HepG2 (cell line): ENCODE measurements around the gene GADL1. TPM values are rescaled to one million over a fixed set of nuclear protein-coding genes. Genes with fewer than 3 reads are reported as not detected.

Source experiments
- ATAC-seq: fragments of 200-7000 bp; cut with Tn5 transposase; 3 replicates; pipeline ENCODE4 v1.9.1; 2020; ENCODE audit warnings: mild to moderate bottlenecking, moderate library complexity
- BruUV-seq: library from RNA; stranded (reverse); fragments of 400-500 nt; replicated peaks from 2 replicates; lab custom pipeline; 2021; lab: Mats Ljungman, UMichigan
- CTCF ChIA-PET: fragments of 300-600 bp; formaldehyde crosslinking; extraction: SDS; loops from one replicate; lab custom pipeline; 2021; ENCODE audit warnings: low total read pairs, inconsistent platforms, low intra/inter-chr PET ratio; lab: Yijun Ruan, JAX
- POLR2A ChIA-PET: fragments of 350-600 bp; sonication (Branson Sonifier 250); formaldehyde crosslinking; loops from one replicate; lab custom pipeline; 2020; ENCODE audit warnings: antibody characterized with exemption, inconsistent platforms; lab: Yijun Ruan, JAX
- DNase-seq: peaks from one replicate; pipeline ENCODE4 v3.0.0-alpha.2; 2015; ENCODE audit warnings: low spot score
- FAIRE-seq: peaks from 3 replicates; lab custom pipeline; 2011; peaks lifted over from hg19 to GRCh38; lab: Jason Lieb, UNC
- H2AFZ ChIP-seq: one replicate; pipeline ENCODE4 v1.6.1; 2011; ENCODE audit warnings: low read length, inconsistent platforms
- H3K27ac ChIP-seq: fragments of 300-600 bp; 3 replicates; pipeline ENCODE4 v1.8.0; 2011; ENCODE audit warnings: mixed run types, mild to moderate bottlenecking, mixed read lengths, low read length, inconsistent platforms; ENCODE audit not compliant: insufficient read depth; ENCODE audit errors: extremely low read length
- H3K27me3 ChIP-seq, 2 experiments: fragments of 200-600 bp in 1 of 2; 2 replicates in 1 of 2; 3 replicates in 1 of 2; pipeline versions ENCODE4 v1.6.0 to v1.8.0; 2011; ENCODE audit warnings: low read length in 2 of 2, mild to moderate bottlenecking in 2 of 2, moderate library complexity in 2 of 2, inconsistent platforms in 1 of 2; ENCODE audit not compliant: insufficient read depth in 2 of 2, control insufficient read depth in 1 of 2
- H3K36me3 ChIP-seq, 2 experiments: fragments of 200-600 bp in 1 of 2; replicated peaks in 1 of 2; 2 replicates in 1 of 2; 3 replicates in 1 of 2; pipeline versions ENCODE4 v1.5.1 to v1.8.0; 2011; ENCODE audit warnings: low read length in 2 of 2, inconsistent platforms in 1 of 2; ENCODE audit not compliant: insufficient read depth in 2 of 2, control insufficient read depth in 1 of 2
- H3K4me1 ChIP-seq: 2 replicates; pipeline ENCODE4 v1.5.1; 2012; ENCODE audit warnings: low read length, inconsistent platforms; ENCODE audit not compliant: insufficient read depth
- H3K4me2 ChIP-seq: 2 replicates; pipeline ENCODE4 v1.6.0; 2011; ENCODE audit warnings: low read depth, low read length, inconsistent platforms
- H3K4me3 ChIP-seq, 3 experiments: fragments of 200-600 bp in 1 of 3; sonication (generic), shearing (Covaris generic) in 1 of 3; replicated peaks in 1 of 3; 2 replicates each; pipeline ENCODE4 v1.5.1; 2011 to 2016; ENCODE audit warnings: low read length in 3 of 3, inconsistent platforms in 2 of 3, low read depth in 2 of 3, mild to moderate bottlenecking in 2 of 3, control low read depth in 1 of 3, mixed read lengths in 1 of 3; ENCODE audit not compliant: insufficient read depth in 1 of 3
- H3K79me2 ChIP-seq: one replicate; pipeline ENCODE4 v1.6.1; 2011; ENCODE audit warnings: low read length, inconsistent platforms; ENCODE audit not compliant: insufficient read depth
- H3K9ac ChIP-seq: 2 replicates; pipeline ENCODE4 v1.6.0; 2011; ENCODE audit warnings: mild to moderate bottlenecking, low read depth, low read length, inconsistent platforms; ENCODE audit not compliant: insufficient read depth
- H3K9me3 ChIP-seq: 2 replicates; pipeline ENCODE4 v1.5.1; 2012; ENCODE audit warnings: mild to moderate bottlenecking, low read length
- H4K20me1 ChIP-seq: 2 replicates; pipeline ENCODE4 v1.6.0; 2011; ENCODE audit warnings: inconsistent platforms, mild to moderate bottlenecking, low read length, moderate library complexity; ENCODE audit not compliant: insufficient read depth
- BHLHE40 ChIP-seq: IDR thresholded peaks from 2 replicates; pipeline ENCODE4 v1.6.1; 2011; ENCODE audit warnings: low read length, improper control_type of control experiment
- HMGA1 ChIP-seq: sonication (generic); formaldehyde crosslinking; conservative IDR thresholded peaks from 2 replicates; pipeline ENCODE4 v1.4.0; 2020; ENCODE audit warnings: missing genetic modification reagents
- ZBTB1 ChIP-seq: sonication (generic); formaldehyde crosslinking; IDR thresholded peaks from 2 replicates; pipeline ENCODE4 v1.4.0; 2020; ENCODE audit warnings: missing genetic modification reagents, borderline replicate concordance
- ZFP36L2 ChIP-seq: sonication (generic); formaldehyde crosslinking; IDR thresholded peaks from 2 replicates; pipeline ENCODE4 v1.4.0; 2020; ENCODE audit warnings: missing genetic modification reagents
- ZNF558 ChIP-seq: sonication (generic); formaldehyde crosslinking; IDR thresholded peaks from 2 replicates; pipeline ENCODE4 v1.9.0; 2022; ENCODE audit warnings: mild to moderate bottlenecking, missing genetic modification reagents, borderline replicate concordance
- ZNF670 ChIP-seq: sonication (generic); formaldehyde crosslinking; IDR thresholded peaks from 2 replicates; pipeline ENCODE4 v1.8.0; 2022; ENCODE audit warnings: mild to moderate bottlenecking, missing genetic modification reagents, borderline replicate concordance
- WGBS: methylation state at CpG from one replicate; pipeline ENCODE4 v1.1.6; 2017; ENCODE audit warnings: low lambda C conversion rate; 5-methylcytosine and 5-hydroxymethylcytosine counted together
- in situ Hi-C: cut with HindIII; loops from 2 replicates; pipeline ENCODE4 v1.10.0; 2017; ENCODE audit warnings: low pct_unique_long_range_greater_than_20kb; ENCODE audit not compliant: extremely low pct_ligation_motif_present
- intact Hi-C: fragments of 100-400 bp; cut with micrococcal nuclease; formaldehyde crosslinking; loops from one replicate; pipeline ENCODE4 v1.10.0; 2022; ENCODE audit not compliant: unreplicated experiment
- polyA plus RNA-seq, 8 experiments: library from polyadenylated mRNA; depleted of rRNA in 3 of 8; stranded (reverse) in 7 of 8; unstranded in 1 of 8; fragments of >200 nt; fragmentation: Illumina TruSeq in 4 of 8; extraction: Trizol in 4 of 8; gene quantifications; 2 replicates each; pipeline versions ENCODE4 v1.2.1 to v1.2.3, GENCODE V29; 2011 to 2016; ENCODE audit warnings: low read depth in 4 of 8, missing spikeins in 1 of 8, mixed read lengths in 1 of 8; ENCODE audit not compliant: insufficient read depth in 1 of 8
- total RNA-seq, 5 experiments: library from RNA; depleted of rRNA; stranded (reverse); fragments of >200 nt; fragmentation: Illumina TruSeq; extraction: Trizol; gene quantifications; 2 replicates each; pipeline ENCODE4 v1.2.3, GENCODE V29; 2016; ENCODE audit warnings: low read depth in 1 of 5
- TF ChIP-seq, protein P1 (sequence below): sonication (generic); formaldehyde crosslinking; IDR thresholded peaks from 2 replicates; pipeline ENCODE4 v1.4.0; 2020; ENCODE audit warnings: missing genetic modification reagents
- TF ChIP-seq, protein P2 (sequence below): IDR thresholded peaks from 2 replicates; pipeline ENCODE4 v1.6.1; 2016; ENCODE audit warnings: control low read depth
- TF ChIP-seq, protein P3 (sequence below), 2 experiments: sonication (generic) in 1 of 2; formaldehyde crosslinking in 1 of 2; IDR thresholded peaks; 2 replicates each; pipeline versions ENCODE4 v1.4.0 to v1.6.1; 2018 to 2020; ENCODE audit warnings: missing genetic modification reagents in 2 of 2, borderline replicate concordance in 1 of 2, low read depth in 1 of 2, mild to moderate bottlenecking in 1 of 2, missing biosample characterization in 1 of 2

GADL1 gene
- total and polyA plus RNA-seq, 2 of the 13 experiments (the other 11 are each of a cell fraction or from before 2014, with no cell fraction given): not detected

DNA sequence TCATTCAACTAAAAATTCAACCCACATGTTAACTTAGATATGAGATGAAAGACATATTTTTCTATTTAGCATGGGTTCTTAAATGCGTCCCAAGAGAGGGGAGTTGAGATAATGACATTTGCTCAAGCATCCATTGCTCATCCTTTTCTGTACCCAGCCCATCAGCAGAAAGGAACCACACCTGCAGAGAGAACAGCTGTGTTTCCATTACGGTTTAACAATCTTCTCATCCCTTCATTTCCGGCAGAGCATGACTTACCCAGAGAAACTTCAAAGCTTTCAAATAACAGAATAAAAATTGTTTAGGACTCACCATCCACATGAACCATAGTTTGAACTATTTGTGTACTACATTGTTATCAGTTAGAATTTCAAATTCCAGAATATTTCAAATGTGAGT is 174.9 kb downstream of the GADL1 start:
- FAIRE-seq: no peak
- Histone ChIP-seq H3K27ac (no peak overlapping the region), H2AFZ (no peak overlapping the region), H3K4me1 (peaks cover 45% of the 10 kb centered on the region), H4K20me1 (no peaks in the 10 kb centered on the region), H3K4me3 (no peak overlapping the region), H3K9me3 (no peaks in the 10 kb centered on the region), H3K4me2 (no peak overlapping the region), H3K36me3 (no peaks in the 10 kb centered on the region), H3K79me2 (no peaks in the 10 kb centered on the region), H3K27me3 (no peaks in the 10 kb centered on the region), H3K9ac (no peak overlapping the region)
- WGBS: 97% methylated on average over 3 of the region's 3 CpGs
- intact Hi-C loops (no loop called here), in situ Hi-C loops (no loop called here)
- DNase-seq: no peak
- TF ChIP-seq ZNF558 (CRISPR knock-in tag): no peak
- no peak for TF ChIP-seq ZFP36L2 (CRISPR knock-in tag)
- no peak for TF ChIP-seq BHLHE40
- no peak for TF ChIP-seq ZNF670 (CRISPR knock-in tag)
- no peak for TF ChIP-seq ZBTB1 (CRISPR knock-in tag)
- POLR2A ChIA-PET: no interaction called here
- no peak for ATAC-seq
- CTCF ChIA-PET: no interaction called here
- no TSS peak for BruUV-seq

DNA sequence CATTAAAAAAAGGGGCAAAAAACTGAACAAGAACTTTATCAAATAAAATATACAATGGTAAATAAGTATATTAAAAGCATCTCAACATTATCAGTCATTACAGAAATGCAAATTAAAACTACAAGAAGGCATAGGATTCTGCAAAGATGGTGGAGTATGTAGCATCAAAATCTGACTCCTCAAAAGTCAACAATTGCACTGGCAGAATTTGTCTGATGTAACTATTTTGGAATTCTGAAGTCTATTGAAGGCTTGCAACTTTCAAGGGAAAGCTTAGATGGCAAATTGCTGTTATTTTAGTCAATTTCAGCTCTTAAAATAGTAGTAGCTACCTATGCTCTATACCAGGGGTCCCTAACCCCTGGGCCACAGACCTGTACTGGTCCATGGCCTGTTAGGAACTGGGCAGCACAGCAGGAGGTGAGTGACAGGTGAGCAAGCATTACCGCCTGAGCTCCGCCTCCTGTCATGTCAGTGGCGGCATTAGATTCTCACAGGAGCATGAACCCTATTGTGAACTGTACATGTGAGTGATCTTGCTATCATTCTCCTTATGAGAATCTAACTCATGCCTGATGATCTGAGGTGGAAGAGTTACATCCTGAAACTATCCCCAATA is 180.5 kb downstream of the GADL1 start:
- TF ChIP-seq, protein P1, sequence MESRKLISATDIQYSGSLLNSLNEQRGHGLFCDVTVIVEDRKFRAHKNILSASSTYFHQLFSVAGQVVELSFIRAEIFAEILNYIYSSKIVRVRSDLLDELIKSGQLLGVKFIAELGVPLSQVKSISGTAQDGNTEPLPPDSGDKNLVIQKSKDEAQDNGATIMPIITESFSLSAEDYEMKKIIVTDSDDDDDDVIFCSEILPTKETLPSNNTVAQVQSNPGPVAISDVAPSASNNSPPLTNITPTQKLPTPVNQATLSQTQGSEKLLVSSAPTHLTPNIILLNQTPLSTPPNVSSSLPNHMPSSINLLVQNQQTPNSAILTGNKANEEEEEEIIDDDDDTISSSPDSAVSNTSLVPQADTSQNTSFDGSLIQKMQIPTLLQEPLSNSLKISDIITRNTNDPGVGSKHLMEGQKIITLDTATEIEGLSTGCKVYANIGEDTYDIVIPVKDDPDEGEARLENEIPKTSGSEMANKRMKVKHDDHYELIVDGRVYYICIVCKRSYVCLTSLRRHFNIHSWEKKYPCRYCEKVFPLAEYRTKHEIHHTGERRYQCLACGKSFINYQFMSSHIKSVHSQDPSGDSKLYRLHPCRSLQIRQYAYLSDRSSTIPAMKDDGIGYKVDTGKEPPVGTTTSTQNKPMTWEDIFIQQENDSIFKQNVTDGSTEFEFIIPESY (CRISPR knock-in tag): peak; percentile 72
- TF ChIP-seq, protein P2, sequence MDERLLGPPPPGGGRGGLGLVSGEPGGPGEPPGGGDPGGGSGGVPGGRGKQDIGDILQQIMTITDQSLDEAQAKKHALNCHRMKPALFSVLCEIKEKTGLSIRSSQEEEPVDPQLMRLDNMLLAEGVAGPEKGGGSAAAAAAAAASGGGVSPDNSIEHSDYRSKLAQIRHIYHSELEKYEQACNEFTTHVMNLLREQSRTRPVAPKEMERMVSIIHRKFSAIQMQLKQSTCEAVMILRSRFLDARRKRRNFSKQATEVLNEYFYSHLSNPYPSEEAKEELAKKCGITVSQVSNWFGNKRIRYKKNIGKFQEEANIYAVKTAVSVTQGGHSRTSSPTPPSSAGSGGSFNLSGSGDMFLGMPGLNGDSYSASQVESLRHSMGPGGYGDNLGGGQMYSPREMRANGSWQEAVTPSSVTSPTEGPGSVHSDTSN (CRISPR knock-in tag): peak; percentile 40; the same call in 1 of the 2 replicates
- no peak for TF ChIP-seq HMGA1 (CRISPR knock-in tag)
- TF ChIP-seq, protein P3, sequence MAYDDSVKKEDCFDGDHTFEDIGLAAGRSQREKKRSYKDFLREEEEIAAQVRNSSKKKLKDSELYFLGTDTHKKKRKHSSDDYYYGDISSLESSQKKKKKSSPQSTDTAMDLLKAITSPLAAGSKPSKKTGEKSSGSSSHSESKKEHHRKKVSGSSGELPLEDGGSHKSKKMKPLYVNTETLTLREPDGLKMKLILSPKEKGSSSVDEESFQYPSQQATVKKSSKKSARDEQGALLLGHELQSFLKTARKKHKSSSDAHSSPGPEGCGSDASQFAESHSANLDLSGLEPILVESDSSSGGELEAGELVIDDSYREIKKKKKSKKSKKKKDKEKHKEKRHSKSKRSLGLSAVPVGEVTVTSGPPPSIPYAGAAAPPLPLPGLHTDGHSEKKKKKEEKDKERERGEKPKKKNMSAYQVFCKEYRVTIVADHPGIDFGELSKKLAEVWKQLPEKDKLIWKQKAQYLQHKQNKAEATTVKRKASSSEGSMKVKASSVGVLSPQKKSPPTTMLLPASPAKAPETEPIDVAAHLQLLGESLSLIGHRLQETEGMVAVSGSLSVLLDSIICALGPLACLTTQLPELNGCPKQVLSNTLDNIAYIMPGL (CRISPR knock-in tag; IDR thresholded peaks at IDR 0.05; ENCODE audit: borderline replicate concordance in 1 of 2, low read depth in 1 of 2): no peak
- TF ChIP-seq, all 625 proteins: peak for 2
- WGBS: no CpG with 5 or more reads among the region's 3 CpGs
- Histone ChIP-seq H4K20me1 (no peaks in the 10 kb centered on the region), H3K27me3 (no peaks in the 10 kb centered on the region), H3K27ac (no peak overlapping the region), H2AFZ (no peak overlapping the region), H3K79me2 (no peaks in the 10 kb centered on the region), H3K9me3 (no peaks in the 10 kb centered on the region), H3K9ac (no peak overlapping the region), H3K4me2 (no peak overlapping the region), H3K4me1 (peaks cover 23% of the 10 kb centered on the region), H3K4me3 (no peak overlapping the region), H3K36me3 (no peaks in the 10 kb centered on the region)
- in situ Hi-C loops (no loop called here), intact Hi-C loops (no loop called here)
- no TSS peak for BruUV-seq
- no peak for FAIRE-seq
- peak; percentile 35; the same call in 1 of the 3 replicates for ATAC-seq
- no peak for DNase-seq
- CTCF ChIA-PET: no interaction called here
- POLR2A ChIA-PET: no interaction called here
